ENCODE measurements around the gene PGM5.

Gene PGM5

DNA sequence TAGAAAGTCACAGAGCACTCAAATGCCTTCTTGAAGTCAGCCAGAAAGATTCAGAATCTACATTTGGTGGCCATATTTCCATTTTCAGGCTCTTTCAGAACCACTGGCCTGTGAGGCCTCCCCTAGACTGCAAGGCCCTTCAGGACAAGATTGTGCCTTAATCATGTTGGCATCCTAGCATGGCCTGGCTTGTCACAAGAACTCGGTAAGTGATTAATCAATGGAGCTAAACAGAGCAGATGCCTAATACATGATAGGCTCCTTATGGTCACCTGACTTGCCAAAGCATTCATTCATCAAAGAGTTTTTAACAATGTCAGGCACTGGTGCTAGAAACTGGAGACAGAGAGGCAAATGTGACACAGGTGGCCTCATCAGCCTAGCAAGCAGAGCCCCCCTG lies 70.3 kb downstream of the PGM5 start:
- H3K9ac ChIP-seq (ENCODE audit: low read length) = no peak overlapping the region
- no peaks in the 10 kb centered on the region for H3K36me3 ChIP-seq (ENCODE audit: control insufficient read depth, insufficient read depth, low read length)
- H3K27me3 ChIP-seq (ENCODE audit: control insufficient read depth, insufficient read depth, low read length) = no peaks in the 10 kb centered on the region
- H3K9me3 ChIP-seq (ENCODE audit: control insufficient read depth, low read length) = no peaks in the 10 kb centered on the region
- H3K4me3 ChIP-seq (ENCODE audit: low read length) = no peak overlapping the region
- H3K4me1 ChIP-seq (ENCODE audit: control insufficient read depth, insufficient read depth, low read length) = no peaks in the 10 kb centered on the region

DNA sequence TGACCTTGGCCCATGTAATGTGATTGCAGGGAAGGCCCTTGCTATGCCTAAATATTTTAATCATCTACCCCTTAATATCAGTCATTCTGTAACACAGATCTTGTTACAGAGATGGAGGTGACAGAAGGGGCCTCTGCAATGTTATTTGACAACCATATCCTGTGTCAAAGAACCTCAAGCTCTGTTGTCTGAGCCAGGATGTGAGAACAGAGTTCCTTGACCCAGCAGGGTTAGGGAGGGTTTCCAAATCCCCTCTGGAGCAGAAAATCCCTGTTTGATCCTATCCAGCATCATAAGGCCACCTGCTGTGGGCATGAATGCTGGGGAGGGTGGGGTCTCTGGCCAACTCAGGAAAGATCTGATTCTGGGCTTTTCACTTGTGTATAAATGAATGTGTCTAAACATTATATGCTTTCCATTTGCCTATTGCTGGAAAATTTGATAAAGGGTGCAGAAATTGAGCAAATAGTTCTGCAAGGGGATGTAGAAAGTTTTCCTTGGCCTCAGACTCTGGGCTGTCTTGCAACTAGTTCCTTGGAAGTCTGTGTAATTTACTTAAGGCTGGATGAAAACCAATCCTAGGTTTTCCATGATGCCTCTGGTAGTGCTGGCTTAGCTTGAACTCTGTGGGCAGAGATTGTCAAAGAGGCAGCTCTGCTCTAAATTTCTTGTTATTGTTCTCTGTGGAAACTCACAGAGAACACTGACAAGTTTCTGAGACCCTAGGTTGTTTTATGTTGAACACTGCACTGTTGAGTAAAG lies 71.0 kb downstream of the PGM5 start:
- H3K9ac ChIP-seq (ENCODE audit: low read length) = no peak overlapping the region
- no peaks in the 10 kb centered on the region for H3K4me1 ChIP-seq (ENCODE audit: control insufficient read depth, insufficient read depth, low read length)
- H3K4me3 ChIP-seq (ENCODE audit: low read length) = no peak overlapping the region
- no peaks in the 10 kb centered on the region for H3K9me3 ChIP-seq (ENCODE audit: control insufficient read depth, low read length)
- no peaks in the 10 kb centered on the region for H3K27me3 ChIP-seq (ENCODE audit: control insufficient read depth, insufficient read depth, low read length)
- H3K36me3 ChIP-seq (ENCODE audit: control insufficient read depth, insufficient read depth, low read length) = no peaks in the 10 kb centered on the region

DNA sequence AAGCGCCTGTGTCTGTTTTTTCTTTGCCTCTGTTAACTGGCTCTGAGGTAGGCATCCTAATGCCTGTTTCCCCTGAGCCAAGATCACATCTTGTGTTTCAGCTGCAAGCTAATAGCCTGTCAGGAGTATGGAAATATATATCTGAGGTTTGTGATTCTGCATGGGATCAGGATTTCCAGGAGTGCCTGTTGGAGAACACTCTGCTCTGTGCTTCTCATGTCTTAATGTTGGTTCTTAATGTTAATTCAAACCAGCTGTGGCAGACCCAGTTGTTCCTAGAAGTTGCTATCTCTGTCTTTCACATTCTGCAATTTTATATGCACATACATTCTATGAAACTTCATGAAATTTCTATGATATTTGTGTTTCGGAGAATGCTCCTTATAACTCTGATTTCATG lies 72.1 kb downstream of the PGM5 start:
- no peaks in the 10 kb centered on the region for H3K4me1 ChIP-seq (ENCODE audit: control insufficient read depth, insufficient read depth, low read length)
- no peaks in the 10 kb centered on the region for H3K27me3 ChIP-seq (ENCODE audit: control insufficient read depth, insufficient read depth, low read length)

DNA sequence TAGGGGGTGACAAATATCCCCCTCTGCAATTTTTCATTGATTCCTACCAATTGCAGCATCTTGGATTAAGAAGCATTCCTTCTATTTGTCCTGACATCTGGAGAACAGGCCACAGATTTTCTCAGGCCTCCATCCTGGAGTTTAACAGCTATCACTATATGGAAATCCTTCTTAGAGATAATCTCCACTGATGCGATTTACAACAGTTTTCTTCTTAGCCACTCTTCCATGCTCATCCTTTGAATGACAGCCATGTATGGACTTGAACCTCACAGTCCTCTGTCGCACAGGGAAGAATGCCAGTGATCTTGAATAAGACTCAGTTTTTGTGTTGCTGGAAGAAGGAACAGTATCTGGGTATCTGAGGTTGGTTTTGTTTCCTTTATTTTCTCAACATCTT lies 73.2 kb downstream of the PGM5 start:
- Histone ChIP-seq H3K27me3 (ENCODE audit: control insufficient read depth, insufficient read depth, low read length) (no peaks in the 10 kb centered on the region), H3K9me3 (ENCODE audit: control insufficient read depth, low read length) (no peaks in the 10 kb centered on the region), H3K4me1 (ENCODE audit: control insufficient read depth, insufficient read depth, low read length) (no peaks in the 10 kb centered on the region), H3K9ac (ENCODE audit: low read length) (no peak overlapping the region), H3K4me3 (ENCODE audit: low read length) (no peak overlapping the region), H3K36me3 (ENCODE audit: control insufficient read depth, insufficient read depth, low read length) (no peaks in the 10 kb centered on the region)

More for the DNA sequence above, 72.1 kb downstream of the PGM5 start:
- no peaks in the 10 kb centered on the region for H3K9me3 ChIP-seq (ENCODE audit: control insufficient read depth, low read length)
- H3K9ac ChIP-seq (ENCODE audit: low read length) = no peak overlapping the region
- H3K4me3 ChIP-seq (ENCODE audit: low read length) = no peak overlapping the region
- H3K36me3 ChIP-seq (ENCODE audit: control insufficient read depth, insufficient read depth, low read length) = no peaks in the 10 kb centered on the region

DNA sequence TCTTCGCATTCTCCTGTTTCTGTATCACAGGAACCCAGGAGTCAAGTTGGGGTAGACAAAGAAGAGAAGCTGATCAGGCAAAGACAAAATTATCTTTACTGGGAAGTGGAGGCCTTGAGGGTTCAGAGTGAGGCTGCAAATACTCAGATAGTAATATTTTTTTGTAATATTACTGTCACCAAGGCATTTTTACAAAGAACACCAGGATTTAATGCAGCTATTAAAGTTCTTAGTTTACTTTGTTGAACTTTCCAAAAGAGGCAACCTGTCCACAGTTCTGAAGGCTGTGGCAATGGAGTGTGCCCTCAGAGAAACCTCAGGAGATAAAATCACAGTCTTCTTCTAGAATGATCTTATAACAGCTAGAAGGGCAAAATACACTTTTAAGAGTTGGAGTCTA lies 74.9 kb downstream of the PGM5 start:
- H3K4me3 ChIP-seq (ENCODE audit: low read length) = no peak overlapping the region
- no peaks in the 10 kb centered on the region for H3K4me1 ChIP-seq (ENCODE audit: control insufficient read depth, insufficient read depth, low read length)
- H3K9me3 ChIP-seq (ENCODE audit: control insufficient read depth, low read length) = no peaks in the 10 kb centered on the region
- H3K27me3 ChIP-seq (ENCODE audit: control insufficient read depth, insufficient read depth, low read length) = no peaks in the 10 kb centered on the region
- H3K36me3 ChIP-seq (ENCODE audit: control insufficient read depth, insufficient read depth, low read length) = no peaks in the 10 kb centered on the region
- no peak overlapping the region for H3K9ac ChIP-seq (ENCODE audit: low read length)

DNA sequence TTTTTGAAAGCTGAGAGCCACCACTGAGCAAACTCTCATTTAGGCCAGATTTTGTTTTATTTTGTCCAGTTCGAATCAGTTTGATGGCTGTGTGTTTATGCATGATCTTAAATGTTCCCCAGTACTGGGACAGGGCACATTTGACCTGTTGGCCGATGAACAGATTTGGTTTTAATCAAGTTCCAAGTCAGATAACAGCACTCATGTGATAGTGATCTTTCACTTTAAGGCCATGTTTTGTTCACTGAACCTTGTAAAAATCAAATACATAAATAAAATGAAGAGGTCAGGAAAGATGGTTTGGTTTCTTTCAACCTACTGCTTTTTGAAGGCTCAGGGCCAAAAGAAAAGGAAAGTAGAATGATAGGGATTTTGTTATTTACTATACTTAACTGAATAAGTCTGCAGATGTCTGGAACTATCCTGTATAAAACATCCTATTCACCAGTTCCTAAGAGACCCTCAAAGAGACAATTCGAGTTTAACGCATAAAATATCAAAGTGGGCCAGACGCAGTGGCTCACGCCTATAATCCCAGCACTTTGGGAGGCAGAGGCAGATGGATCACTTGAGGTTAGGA lies 77.2 kb downstream of the PGM5 start:
- H3K4me3 ChIP-seq (ENCODE audit: low read length) = no peak overlapping the region
- H3K27me3 ChIP-seq (ENCODE audit: control insufficient read depth, insufficient read depth, low read length) = no peaks in the 10 kb centered on the region
- H3K9ac ChIP-seq (ENCODE audit: low read length) = no peak overlapping the region
- no peaks in the 10 kb centered on the region for H3K9me3 ChIP-seq (ENCODE audit: control insufficient read depth, low read length)
- H3K4me1 ChIP-seq (ENCODE audit: control insufficient read depth, insufficient read depth, low read length) = no peaks in the 10 kb centered on the region
- H3K36me3 ChIP-seq (ENCODE audit: control insufficient read depth, insufficient read depth, low read length) = no peaks in the 10 kb centered on the region

DNA sequence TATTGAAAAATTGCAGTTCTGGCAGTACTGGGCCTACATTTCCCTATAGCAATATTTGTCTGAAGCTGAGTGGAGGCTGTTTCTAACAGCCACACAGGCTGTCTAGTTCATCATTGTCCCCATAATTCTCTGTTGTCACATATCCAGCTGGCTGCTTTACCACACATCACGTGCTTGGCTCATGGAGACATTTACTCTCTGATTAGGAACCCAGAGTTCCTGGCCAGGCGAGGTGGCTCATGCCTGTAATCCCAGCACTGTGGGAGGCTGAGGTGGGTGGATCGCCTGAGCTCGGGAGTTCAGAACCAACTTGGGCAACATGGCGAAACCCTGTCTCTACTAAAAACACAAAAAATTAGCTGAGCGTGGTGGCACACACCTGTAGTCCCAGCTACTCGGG lies 81.4 kb downstream of the PGM5 start:
- no peak overlapping the region for H3K4me3 ChIP-seq (ENCODE audit: low read length)
- no peaks in the 10 kb centered on the region for H3K27me3 ChIP-seq (ENCODE audit: control insufficient read depth, insufficient read depth, low read length)
- no peak overlapping the region for H3K9ac ChIP-seq (ENCODE audit: low read length)

DNA sequence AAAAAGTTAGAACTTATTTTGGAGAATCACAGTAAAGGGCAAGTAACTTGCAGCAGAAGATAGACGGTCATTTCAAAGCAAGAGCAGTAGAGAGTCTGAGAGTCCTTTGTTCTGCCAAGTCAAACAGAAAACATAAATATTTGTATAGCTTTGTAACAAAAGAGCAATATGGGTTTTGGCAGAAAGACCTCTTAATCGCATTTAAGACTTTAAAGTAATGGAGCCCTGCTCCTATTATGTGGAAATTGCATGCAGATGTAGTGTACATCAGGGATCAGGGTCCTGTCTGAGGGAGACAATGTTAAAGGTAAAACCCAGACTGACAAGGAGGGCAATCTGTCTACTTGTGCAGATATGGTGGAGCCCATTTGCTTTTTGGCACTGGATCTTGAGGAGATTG lies 87.2 kb downstream of the PGM5 start:
- Histone ChIP-seq H3K4me3 (ENCODE audit: low read length) (no peak overlapping the region), H3K27me3 (ENCODE audit: control insufficient read depth, insufficient read depth, low read length) (no peaks in the 10 kb centered on the region), H3K36me3 (ENCODE audit: control insufficient read depth, insufficient read depth, low read length) (no peaks in the 10 kb centered on the region), H3K9me3 (ENCODE audit: control insufficient read depth, low read length) (no peaks in the 10 kb centered on the region), H3K9ac (ENCODE audit: low read length) (no peak overlapping the region), H3K4me1 (ENCODE audit: control insufficient read depth, insufficient read depth, low read length) (no peaks in the 10 kb centered on the region)

More for the DNA sequence above, 81.4 kb downstream of the PGM5 start:
- no peaks in the 10 kb centered on the region for H3K36me3 ChIP-seq (ENCODE audit: control insufficient read depth, insufficient read depth, low read length)
- no peaks in the 10 kb centered on the region for H3K4me1 ChIP-seq (ENCODE audit: control insufficient read depth, insufficient read depth, low read length)
- H3K9me3 ChIP-seq (ENCODE audit: control insufficient read depth, low read length) = no peaks in the 10 kb centered on the region

DNA sequence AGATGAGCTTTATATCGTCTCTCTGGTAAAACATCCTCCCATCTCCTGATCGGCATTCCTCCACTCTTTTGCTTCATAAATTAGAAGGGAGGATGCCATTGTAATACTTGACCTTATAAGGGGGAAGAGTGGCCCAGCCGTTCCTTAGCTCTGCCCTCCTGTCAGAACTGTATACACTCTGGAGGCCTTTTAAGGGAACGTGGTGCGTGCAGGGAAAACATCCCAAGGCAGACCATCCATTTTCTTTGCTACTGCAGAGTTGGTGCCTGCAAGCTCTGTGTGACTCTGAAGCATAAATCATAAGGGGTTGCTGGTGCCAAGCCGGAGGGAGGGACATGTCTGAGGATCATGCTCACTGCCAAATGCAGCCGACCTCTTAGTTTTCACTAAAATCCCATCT lies 90.4 kb downstream of the PGM5 start:
- Histone ChIP-seq H3K9me3 (ENCODE audit: control insufficient read depth, low read length) (no peaks in the 10 kb centered on the region), H3K4me3 (ENCODE audit: low read length) (no peak overlapping the region), H3K36me3 (ENCODE audit: control insufficient read depth, insufficient read depth, low read length) (no peaks in the 10 kb centered on the region), H3K27me3 (ENCODE audit: control insufficient read depth, insufficient read depth, low read length) (no peaks in the 10 kb centered on the region), H3K9ac (ENCODE audit: low read length) (no peak overlapping the region), H3K4me1 (ENCODE audit: control insufficient read depth, insufficient read depth, low read length) (no peaks in the 10 kb centered on the region)

DNA sequence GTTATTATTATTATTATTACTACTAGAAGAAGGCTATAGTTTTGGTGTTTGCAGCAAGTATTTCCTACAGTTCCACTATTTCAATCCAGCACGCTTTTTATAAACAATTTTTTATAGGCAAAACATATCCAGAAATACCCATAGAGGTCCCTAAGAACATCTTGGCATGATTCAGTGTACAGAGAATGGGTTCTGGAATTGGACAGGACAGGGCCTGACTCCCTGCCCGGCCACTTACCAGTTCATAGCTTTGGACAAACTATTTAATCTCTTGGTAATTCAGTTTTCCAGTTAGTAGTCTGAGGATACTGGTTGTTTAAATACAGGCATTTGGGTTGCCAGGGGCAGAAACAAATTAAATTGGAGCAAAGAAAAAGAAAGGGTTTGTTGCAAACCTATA lies 91.2 kb downstream of the PGM5 start:
- no peak overlapping the region for H3K9ac ChIP-seq (ENCODE audit: low read length)
- H3K27me3 ChIP-seq (ENCODE audit: control insufficient read depth, insufficient read depth, low read length) = no peaks in the 10 kb centered on the region
- H3K4me1 ChIP-seq (ENCODE audit: control insufficient read depth, insufficient read depth, low read length) = no peaks in the 10 kb centered on the region
- H3K36me3 ChIP-seq (ENCODE audit: control insufficient read depth, insufficient read depth, low read length) = no peaks in the 10 kb centered on the region
- H3K9me3 ChIP-seq (ENCODE audit: control insufficient read depth, low read length) = no peaks in the 10 kb centered on the region
- no peak overlapping the region for H3K4me3 ChIP-seq (ENCODE audit: low read length)

DNA sequence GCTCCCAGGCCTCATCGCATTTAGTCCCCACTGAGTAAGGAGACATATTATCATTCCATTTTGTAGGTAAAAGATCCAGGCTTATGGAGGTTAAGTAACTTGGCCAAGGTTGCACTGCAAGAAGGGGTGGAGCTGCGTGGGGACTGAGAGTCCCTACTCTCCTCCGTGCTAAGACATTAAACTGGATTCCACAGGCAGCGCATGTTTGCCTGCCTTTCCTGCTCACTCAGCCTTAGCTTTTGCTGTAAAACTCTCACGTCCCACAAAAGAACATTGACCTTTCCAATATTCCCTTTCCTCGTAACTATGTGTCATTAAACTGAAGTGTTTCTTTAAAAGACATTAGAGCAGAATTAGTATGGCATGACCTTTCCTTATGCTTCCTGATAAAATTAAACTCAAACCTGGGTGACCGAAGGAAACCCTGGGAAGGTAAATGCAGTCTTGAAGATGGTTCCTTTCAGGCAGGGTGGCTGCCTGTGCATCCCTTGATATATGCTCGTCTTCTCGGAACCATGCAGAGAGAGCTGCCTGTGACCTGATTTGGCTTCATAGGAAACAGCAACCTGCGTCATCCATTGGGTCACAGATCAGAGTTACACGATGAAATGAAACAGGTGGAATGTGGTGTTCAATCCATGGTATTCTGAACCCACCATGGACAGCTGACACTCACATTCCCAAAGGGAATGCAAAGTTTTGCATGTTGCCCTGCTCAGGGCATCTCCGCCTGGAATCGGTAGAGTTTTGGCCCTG lies 98.3 kb downstream of the PGM5 start:
- Histone ChIP-seq H3K4me3 (ENCODE audit: low read length) (no peak overlapping the region), H3K9me3 (ENCODE audit: control insufficient read depth, low read length) (no peaks in the 10 kb centered on the region), H3K4me1 (ENCODE audit: control insufficient read depth, insufficient read depth, low read length) (no peaks in the 10 kb centered on the region), H3K36me3 (ENCODE audit: control insufficient read depth, insufficient read depth, low read length) (no peaks in the 10 kb centered on the region), H3K9ac (ENCODE audit: low read length) (no peak overlapping the region), H3K27me3 (ENCODE audit: control insufficient read depth, insufficient read depth, low read length) (no peaks in the 10 kb centered on the region)

DNA sequence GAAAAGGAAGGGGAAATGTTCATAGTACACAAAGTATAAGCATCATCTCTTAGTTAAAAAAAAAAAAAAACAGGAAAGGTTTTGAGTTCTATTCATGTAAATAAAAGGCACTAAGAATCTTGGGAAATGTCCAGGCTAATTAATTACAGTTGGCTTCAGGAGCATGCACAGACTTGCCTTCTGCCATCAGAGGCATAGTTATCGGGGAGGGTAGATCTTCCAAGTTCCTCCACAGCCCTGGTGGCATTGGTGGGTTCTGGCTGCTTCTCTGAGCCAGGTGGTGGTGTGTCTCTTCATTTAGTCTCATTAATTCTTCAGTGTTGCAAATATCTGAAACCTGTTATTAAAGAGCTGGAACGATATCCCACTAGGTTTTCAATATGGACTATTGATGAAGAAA lies 99.0 kb downstream of the PGM5 start:
- Histone ChIP-seq H3K4me1 (ENCODE audit: control insufficient read depth, insufficient read depth, low read length) (no peaks in the 10 kb centered on the region), H3K9me3 (ENCODE audit: control insufficient read depth, low read length) (no peaks in the 10 kb centered on the region), H3K9ac (ENCODE audit: low read length) (no peak overlapping the region), H3K4me3 (ENCODE audit: low read length) (no peak overlapping the region), H3K27me3 (ENCODE audit: control insufficient read depth, insufficient read depth, low read length) (no peaks in the 10 kb centered on the region), H3K36me3 (ENCODE audit: control insufficient read depth, insufficient read depth, low read length) (no peaks in the 10 kb centered on the region)

Data from mucosa of stomach (tissue), 1 donor.